GM19099 (cell line): Measurements from ENCODE around the gene DPM1.

Experiments
- POLR2A ChIP-seq: IDR thresholded peaks from 3 replicates; pipeline ENCODE4 v1.6.1; 2011; ENCODE audit warnings: low read depth; ENCODE audit not compliant: insufficient read length; ENCODE audit errors: extremely low read depth

DPM1 gene

GRCh38 chr20:50987493-50988210, 29.3 kb upstream of the DPM1 start:
- TF ChIP-seq POLR2A = no peak

GRCh38 chr20:50983321-50983720, 25.0 kb upstream of the DPM1 start:
- no peak for TF ChIP-seq POLR2A

GRCh38 chr20:50982363-50982762, 24.0 kb upstream of the DPM1 start:
- no peak for TF ChIP-seq POLR2A

- no peak for TF ChIP-seq POLR2A
Observed at GRCh38 chr20:50981714-50982048, 23.3 kb upstream of the DPM1 start.

- no peak for TF ChIP-seq POLR2A
Observed at GRCh38 chr20:50980851-50981713, 22.8 kb upstream of the DPM1 start.

GRCh38 chr20:50980071-50980681, 21.8 kb upstream of the DPM1 start:
- TF ChIP-seq POLR2A = no peak

- no peak for TF ChIP-seq POLR2A
Observed at GRCh38 chr20:50977066-50978021, 19.0 kb upstream of the DPM1 start.

- no peak for TF ChIP-seq POLR2A
Observed at GRCh38 chr20:50975701-50976330, 17.5 kb upstream of the DPM1 start.

GRCh38 chr20:50969912-50970311, 11.6 kb upstream of the DPM1 start:
- TF ChIP-seq POLR2A = no peak

GRCh38 chr20:50969435-50969834, 11.1 kb upstream of the DPM1 start:
- no peak for TF ChIP-seq POLR2A

- no peak for TF ChIP-seq POLR2A
Observed at GRCh38 chr20:50968289-50968688, 10.0 kb upstream of the DPM1 start.

GRCh38 chr20:50967586-50967985, 9.3 kb upstream of the DPM1 start:
- TF ChIP-seq POLR2A = no peak

GRCh38 chr20:50959543-50960126, 1.3 kb upstream of the DPM1 start:
- no peak for TF ChIP-seq POLR2A
